Type B pancreatic cell (in vitro differentiated cells): ENCODE data around the gene MTA3. TPM values are rescaled to one million over a fixed set of nuclear protein-coding genes. Genes with fewer than 3 reads are reported as not detected.

Experiments
- DNase-seq: peaks from one replicate; pipeline ENCODE4 v3.0.0; 2021; ENCODE audit warnings: mixed read lengths; ENCODE audit not compliant: unreplicated experiment; ENCODE audit errors: extremely low spot score
- H3K27ac Mint-ChIP-seq: 2 replicates; pipeline ENCODE4 v1.8.0; 2021; ENCODE audit warnings: mild to moderate bottlenecking, mixed read lengths
- H3K27me3 Mint-ChIP-seq: 2 replicates; pipeline ENCODE4 v1.8.0; 2021; ENCODE audit warnings: mixed read lengths
- H3K36me3 Mint-ChIP-seq: 2 replicates; pipeline ENCODE4 v1.8.0; 2021; ENCODE audit warnings: mixed read lengths
- H3K4me1 Mint-ChIP-seq: one replicate; pipeline ENCODE4 v1.8.0; 2021; ENCODE audit warnings: mixed read lengths; ENCODE audit not compliant: unreplicated experiment
- H3K4me3 Mint-ChIP-seq: 2 replicates; pipeline ENCODE4 v1.8.0; 2021; ENCODE audit warnings: mild to moderate bottlenecking, mixed read lengths
- H3K9me3 Mint-ChIP-seq: 2 replicates; pipeline ENCODE4 v1.8.0; 2021; ENCODE audit warnings: mixed read lengths
- CTCF ChIP-seq: fragments of 200-600 bp; sonication (generic); conservative IDR thresholded peaks from 2 replicates; pipeline ENCODE4 v1.5.0; 2021; ENCODE audit warnings: antibody characterized with exemption, mild to moderate bottlenecking
- total RNA-seq: library from RNA; stranded (reverse); gene quantifications from 2 replicates; pipeline ENCODE4 v1.2.1, GENCODE V29; 2021; ENCODE audit warnings: low replicate concordance

MTA3 gene
- total RNA-seq, 1 donor from 2014 or later: 59.7 TPM

DNA sequence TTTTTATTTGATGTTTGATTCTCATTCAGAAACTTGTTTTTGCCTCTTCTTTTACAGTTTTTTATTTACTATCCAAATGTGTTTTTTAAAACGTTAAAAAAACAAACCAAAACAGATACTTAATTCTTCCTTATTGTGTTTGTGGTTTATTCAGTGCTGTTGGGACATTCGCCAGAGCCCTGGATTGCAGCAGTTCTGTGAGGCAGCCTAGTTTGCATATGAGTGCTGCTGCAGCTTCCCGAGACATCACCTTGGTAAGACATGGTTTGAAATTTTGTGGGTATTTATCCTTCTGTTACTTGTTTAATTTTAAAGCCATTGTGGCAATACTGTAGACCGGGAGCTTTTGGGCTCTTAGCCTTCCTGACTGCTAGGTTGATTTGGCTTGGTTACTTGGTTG lies 91.2 kb downstream of the MTA3 start:
- H3K4me1 Mint-ChIP-seq: peaks cover 16% of the 10 kb centered on the region
- H3K27ac Mint-ChIP-seq: no peak overlapping the region
- peaks cover 13% of the 10 kb centered on the region for H3K36me3 Mint-ChIP-seq
- no peak for TF ChIP-seq CTCF
- no peak overlapping the region for H3K4me3 Mint-ChIP-seq
- H3K27me3 Mint-ChIP-seq: no peaks in the 10 kb centered on the region
- no peaks in the 10 kb centered on the region for H3K9me3 Mint-ChIP-seq
- no peak for DNase-seq

- Mint-ChIP-seq H3K27ac (peak overlapping the region; percentile 71), H3K27me3 (no peaks in the 10 kb centered on the region), H3K9me3 (no peaks in the 10 kb centered on the region), H3K4me3 (no peak overlapping the region), H3K36me3 (peaks cover 13% of the 10 kb centered on the region), H3K4me1 (peaks cover 27% of the 10 kb centered on the region)
- TF ChIP-seq CTCF: peak; percentile 98
- DNase-seq: no peak
These were observed 94.8 kb downstream of the MTA3 start for GRCh38 chr2:42663106-42663780.

DNA sequence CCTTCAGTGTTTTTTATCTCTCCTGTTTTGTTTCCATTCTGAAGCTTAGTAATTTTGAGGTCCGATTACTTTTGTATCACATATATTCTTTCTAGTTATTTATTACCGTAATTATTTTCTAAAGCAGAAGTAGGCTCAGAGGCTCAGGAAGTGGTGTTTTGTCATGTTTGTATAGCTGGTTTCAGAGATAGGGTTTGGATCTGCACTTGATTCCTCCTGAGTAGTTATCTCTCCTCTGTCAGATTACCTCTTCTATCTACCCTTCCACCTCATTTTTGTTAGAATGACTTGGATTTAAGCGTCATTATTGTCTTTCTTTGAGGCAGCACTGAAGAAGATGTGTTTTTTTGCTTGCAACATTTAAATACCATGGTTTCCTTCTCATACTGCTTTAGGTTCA lies 95.4 kb downstream of the MTA3 start:
- no peak for TF ChIP-seq CTCF
- Mint-ChIP-seq H3K36me3 (peaks cover 11% of the 10 kb centered on the region), H3K27ac (no peak overlapping the region), H3K4me1 (peaks cover 27% of the 10 kb centered on the region), H3K4me3 (no peak overlapping the region), H3K27me3 (no peaks in the 10 kb centered on the region), H3K9me3 (no peaks in the 10 kb centered on the region)
- no peak for DNase-seq

DNA sequence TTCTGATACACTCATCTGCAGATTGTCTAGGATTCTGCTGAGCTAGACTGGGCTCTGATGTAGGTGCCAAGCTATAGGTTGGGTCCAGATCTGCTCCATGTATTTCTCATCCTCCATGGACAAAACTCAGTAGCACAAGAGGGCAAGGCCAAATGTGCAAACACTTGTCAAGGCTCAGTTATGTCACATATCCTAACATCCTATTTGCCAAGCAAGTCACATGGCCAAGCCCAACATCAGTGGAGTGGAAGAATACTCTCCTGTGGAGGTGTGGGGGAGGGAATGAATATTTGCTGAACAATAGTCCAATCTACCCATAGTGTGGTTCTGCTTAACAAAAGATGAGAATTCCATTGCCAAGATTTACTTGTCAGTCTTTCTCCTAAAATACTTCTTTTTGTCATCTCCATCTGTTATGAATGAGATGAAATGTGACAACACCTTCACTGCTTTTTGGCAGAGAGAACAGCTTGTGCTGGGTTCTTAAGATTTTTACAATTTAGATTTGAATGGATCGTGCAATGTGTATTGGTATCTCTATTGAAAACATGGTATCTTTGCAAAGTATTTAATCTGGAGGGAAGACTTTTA lies 105.7 kb downstream of the MTA3 start:
- H3K27me3 Mint-ChIP-seq: no peaks in the 10 kb centered on the region
- DNase-seq: no peak
- no peak overlapping the region for H3K27ac Mint-ChIP-seq
- H3K4me1 Mint-ChIP-seq: peaks cover 10% of the 10 kb centered on the region
- no peak for TF ChIP-seq CTCF
- no peak overlapping the region for H3K4me3 Mint-ChIP-seq
- H3K9me3 Mint-ChIP-seq: peaks cover 5% of the 10 kb centered on the region
- peaks cover 23% of the 10 kb centered on the region for H3K36me3 Mint-ChIP-seq

- Mint-ChIP-seq H3K27me3 (no peaks in the 10 kb centered on the region), H3K9me3 (peaks cover 5% of the 10 kb centered on the region), H3K27ac (no peak overlapping the region), H3K4me1 (peaks cover 5% of the 10 kb centered on the region), H3K36me3 (peaks cover 23% of the 10 kb centered on the region), H3K4me3 (no peak overlapping the region)
- no peak for DNase-seq
- TF ChIP-seq CTCF: no peak
These were observed 107.4 kb downstream of the MTA3 start for GRCh38 chr2:42675815-42676214.
